Dedifferentiated amniotic fluid mesenchymal stem cell (primary cell): ENCODE results near the gene MEGF11.

Source experiments
- DNase-seq: peaks from one replicate; pipeline ENCODE4 v3.0.0-alpha.2; 2016; ENCODE audit errors: extremely low spot score

MEGF11 gene

GRCh38 chr15:66239514-66239913 lies 14.0 kb downstream of the MEGF11 start:
- DNase-seq = no peak

DNA sequence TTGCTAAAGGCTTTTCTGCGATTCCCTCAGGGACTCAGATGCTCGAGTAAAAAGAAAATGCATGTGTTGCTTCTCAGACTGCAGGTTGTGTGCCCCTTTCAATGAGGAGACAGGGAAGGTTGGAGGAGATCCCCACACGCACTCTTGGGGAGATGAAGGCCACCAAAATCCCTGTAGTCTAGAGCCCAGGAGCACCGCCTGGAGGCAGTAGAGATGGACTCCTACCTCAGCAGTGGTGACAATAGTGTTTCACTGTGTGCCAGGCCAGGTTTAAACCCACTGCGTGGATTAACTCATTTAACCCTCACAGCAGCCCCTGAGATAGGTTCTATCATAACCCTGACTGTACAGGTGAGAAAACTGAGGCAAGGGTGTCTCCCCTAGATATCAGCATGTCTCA lies 15.2 kb downstream of the MEGF11 start:
- no peak for DNase-seq

- no peak for DNase-seq
Measured at GRCh38 chr15:66237513-66238235, 15.9 kb downstream of the MEGF11 start.

- no peak for DNase-seq
Measured at GRCh38 chr15:66236806-66237375, 16.7 kb downstream of the MEGF11 start.

GRCh38 chr15:66235866-66236265 lies 17.7 kb downstream of the MEGF11 start:
- no peak for DNase-seq

- no peak for DNase-seq
Measured at GRCh38 chr15:66234798-66235197, 18.8 kb downstream of the MEGF11 start.

- DNase-seq = no peak
Measured at GRCh38 chr15:66233487-66234415, 19.8 kb downstream of the MEGF11 start.

DNA sequence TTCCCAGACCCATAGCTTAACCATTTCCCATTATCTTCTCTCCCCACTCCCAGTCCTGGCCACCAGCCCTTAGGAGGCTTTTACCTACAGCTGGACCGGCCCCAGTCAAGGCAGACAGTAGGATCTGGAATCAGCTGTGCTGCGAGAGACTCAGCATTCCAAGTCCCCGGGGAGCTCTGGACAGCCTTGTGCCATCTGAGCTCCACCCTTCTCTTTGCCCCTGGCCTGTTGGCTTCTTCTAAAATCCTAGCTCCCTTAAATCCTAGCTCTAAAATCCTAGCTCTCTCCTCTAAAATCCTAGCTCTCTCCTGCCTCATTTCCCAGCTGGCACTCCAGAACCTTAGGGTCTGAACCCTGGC lies 21.3 kb downstream of the MEGF11 start:
- no peak for DNase-seq

- no peak for DNase-seq
Measured at GRCh38 chr15:66231394-66232266, 21.9 kb downstream of the MEGF11 start.

GRCh38 chr15:66229790-66230465 lies 23.6 kb downstream of the MEGF11 start:
- DNase-seq = no peak

DNA sequence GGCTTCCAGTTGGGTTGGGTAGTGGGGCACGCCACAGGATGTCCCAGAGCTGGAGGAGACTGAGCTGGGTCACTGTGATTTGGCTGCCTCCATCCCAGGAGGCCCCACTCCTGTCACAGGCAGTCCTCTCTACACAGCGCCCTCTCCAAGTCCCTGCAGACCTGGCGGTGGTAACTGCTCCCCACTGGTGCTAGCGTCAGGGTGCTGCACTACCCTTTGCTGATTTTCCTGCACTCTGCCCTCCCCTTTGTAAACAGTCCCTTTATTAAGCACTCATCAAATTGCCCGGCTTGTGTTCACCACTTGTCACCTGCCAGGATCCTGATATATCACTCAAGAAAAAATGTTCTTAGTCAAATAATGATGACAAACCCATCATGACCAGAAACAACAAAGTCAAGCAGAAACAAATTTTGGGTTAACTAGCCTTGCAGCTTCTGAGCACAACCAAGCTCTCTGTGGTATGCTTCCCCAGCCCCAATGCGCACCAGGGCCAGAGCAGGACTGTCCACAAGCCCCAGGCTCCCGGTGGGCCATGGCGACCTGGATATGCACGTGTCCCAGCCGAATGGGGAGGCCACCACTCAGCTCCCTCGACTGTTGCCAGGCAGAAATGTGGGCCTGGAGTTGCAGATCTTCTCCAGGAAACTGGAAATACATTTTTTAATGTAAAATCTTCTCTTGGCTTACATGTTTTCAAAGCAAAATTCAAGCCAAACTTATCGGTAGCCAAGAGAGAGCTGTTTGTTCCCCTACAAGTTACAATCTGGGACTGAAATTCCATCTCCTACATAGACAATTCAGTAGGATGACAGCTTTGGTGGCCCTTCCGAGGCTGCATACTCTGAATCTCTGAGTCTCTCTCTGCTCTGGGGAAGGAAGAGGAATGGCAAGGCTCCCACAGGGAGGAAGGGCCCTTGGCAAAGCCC lies 24.5 kb downstream of the MEGF11 start:
- no peak for DNase-seq

DNA sequence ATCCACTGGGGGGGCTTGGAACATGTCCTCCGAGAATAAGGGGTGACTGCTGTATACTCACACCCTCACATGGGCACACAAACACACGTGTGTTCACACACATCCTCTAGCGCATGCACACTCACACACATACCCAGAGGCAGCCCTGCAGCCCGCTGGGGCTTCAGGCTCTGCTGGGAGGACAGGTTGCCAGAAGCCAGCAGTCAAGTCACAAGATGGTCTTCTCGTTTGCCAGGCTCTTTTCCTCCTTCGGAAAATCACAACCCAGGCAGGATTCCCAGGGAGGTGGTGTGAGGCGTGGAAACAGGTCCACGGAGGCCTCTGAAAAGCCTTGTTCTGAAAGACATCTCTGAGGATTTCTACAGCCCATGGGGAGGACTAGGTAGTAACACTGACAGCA lies 26.8 kb downstream of the MEGF11 start:
- no peak for DNase-seq

DNA sequence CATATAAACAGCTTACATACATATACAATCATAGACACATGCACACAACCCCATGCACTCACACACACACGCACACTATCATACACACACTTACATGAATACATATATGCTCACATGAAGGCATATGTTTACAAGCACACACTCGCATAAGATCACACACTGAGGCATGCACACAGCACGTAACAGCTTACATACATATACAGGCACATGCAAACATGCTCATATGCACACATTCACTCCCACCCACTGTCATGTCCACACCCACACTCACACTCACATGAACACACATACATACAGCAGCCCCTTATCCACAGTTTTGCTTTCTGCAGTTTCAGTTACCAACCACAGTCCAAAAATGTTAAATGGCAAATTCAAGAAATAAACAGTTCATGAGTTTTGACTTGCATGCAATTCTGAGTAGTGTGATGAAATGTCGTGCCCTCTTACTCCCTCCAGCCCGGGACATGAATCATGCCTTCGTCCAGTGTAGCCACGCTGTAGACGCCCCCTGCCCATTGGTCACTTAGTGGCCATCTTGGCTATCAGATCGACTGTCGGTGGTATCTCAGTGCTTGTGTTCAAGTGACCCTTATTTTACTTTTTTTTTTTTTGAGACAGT lies 27.8 kb downstream of the MEGF11 start:
- no peak for DNase-seq

DNA sequence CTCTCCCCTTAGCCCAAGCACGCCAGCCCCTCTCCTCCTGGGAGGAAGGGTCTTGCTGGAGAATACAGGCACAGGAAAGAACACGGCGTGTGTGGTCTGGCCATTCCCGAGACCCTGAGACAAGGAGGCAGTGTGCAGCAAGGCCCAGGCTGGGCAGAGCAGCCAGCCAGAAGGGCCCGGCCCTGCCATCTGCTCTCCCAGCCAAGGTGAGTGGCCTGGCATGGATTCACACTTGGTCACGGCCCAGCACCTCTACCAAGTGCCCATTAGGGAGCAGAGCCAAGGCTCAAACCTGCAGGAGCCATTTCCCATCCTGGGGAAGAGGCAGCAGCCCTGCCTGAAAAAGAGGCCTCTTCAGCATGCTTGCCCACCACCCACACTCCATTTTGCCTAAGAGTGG lies 28.6 kb downstream of the MEGF11 start:
- DNase-seq = no peak

- DNase-seq = no peak
Measured at GRCh38 chr15:66222273-66223198, 31.0 kb downstream of the MEGF11 start.

DNA sequence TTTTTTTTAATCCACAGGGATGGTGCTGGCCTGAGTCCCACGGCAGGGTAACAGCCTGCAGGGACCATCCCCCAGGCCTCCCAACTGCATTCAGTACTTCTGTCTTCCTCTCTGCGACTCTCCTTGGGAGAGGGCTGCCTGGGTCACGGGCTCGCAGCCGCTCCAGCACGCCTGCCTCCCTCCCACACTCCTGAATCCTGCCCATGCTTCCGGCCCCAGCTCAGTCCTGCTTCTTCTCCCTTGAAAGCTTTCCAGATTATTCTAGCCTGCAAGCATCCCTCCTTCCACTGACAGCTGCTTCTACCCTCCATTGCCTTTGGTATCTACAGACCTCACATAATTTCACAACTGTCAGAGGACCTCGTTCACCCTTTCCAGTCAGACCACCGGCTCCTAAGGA lies 32.4 kb downstream of the MEGF11 start:
- no peak for DNase-seq

- DNase-seq = no peak
Measured at GRCh38 chr15:66220601-66221000, 32.9 kb downstream of the MEGF11 start.

- DNase-seq = no peak
Measured at GRCh38 chr15:66219339-66219738, 34.2 kb downstream of the MEGF11 start.

GRCh38 chr15:66216806-66217205 lies 36.7 kb downstream of the MEGF11 start:
- no peak for DNase-seq
